G401 (cell line): ENCODE data around the gene FDX1. TPM values are rescaled to one million over a fixed set of nuclear protein-coding genes. Genes with fewer than 3 reads are reported as not detected.

Source experiments
- DNase-seq: peaks from one replicate; pipeline ENCODE4 v3.0.0-alpha.2; 2015; ENCODE audit warnings: low spot score
- in situ Hi-C: cut with HindIII; loops from 2 replicates; pipeline ENCODE4 v1.10.0; 2016; ENCODE audit warnings: low sequenced_read_pairs, mixed read lengths
- total RNA-seq: library from RNA; depleted of rRNA; stranded (reverse); fragments of >200 nt; shearing (Covaris generic); gene quantifications from 2 replicates; pipeline ENCODE4 v1.2.3, GENCODE V29; 2014

FDX1 gene
- total RNA-seq, 1 experiment from 2014 or later: 19.8 TPM

- DNase-seq: peak; percentile 48
- in situ Hi-C loops: no loop called here
Measured at GRCh38 chr11:110430267-110431050, 711 bp downstream of the FDX1 start.

GRCh38 chr11:110431051-110431672 lies 1.4 kb downstream of the FDX1 start:
- no peak for DNase-seq
- in situ Hi-C loops: no loop called here

- DNase-seq: no peak
- in situ Hi-C loops: no loop called here
Measured at GRCh38 chr11:110431674-110432073, 1.9 kb downstream of the FDX1 start.

- peak; percentile 42 for DNase-seq
- in situ Hi-C loops: no loop called here
Measured at GRCh38 chr11:110432713-110433392, 3.1 kb downstream of the FDX1 start.

GRCh38 chr11:110433393-110434333 lies 3.9 kb downstream of the FDX1 start:
- DNase-seq: peak; percentile 46
- in situ Hi-C loops: no loop called here

- in situ Hi-C loops: no loop called here
- DNase-seq: no peak
Measured at GRCh38 chr11:110434952-110435779, 5.4 kb downstream of the FDX1 start.

GRCh38 chr11:110435780-110436717 lies 6.3 kb downstream of the FDX1 start:
- in situ Hi-C loops: no loop called here

GRCh38 chr11:110438017-110438416 lies 8.3 kb downstream of the FDX1 start:
- DNase-seq: no peak
- in situ Hi-C loops: no loop called here

More at GRCh38 chr11:110435780-110436717, 6.3 kb downstream of the FDX1 start:
- DNase-seq: no peak

GRCh38 chr11:110445437-110445836 lies 15.7 kb downstream of the FDX1 start:
- DNase-seq: no peak
- in situ Hi-C loops: no loop called here

- in situ Hi-C loops: no loop called here
- DNase-seq: no peak
Measured at GRCh38 chr11:110446061-110446460, 16.3 kb downstream of the FDX1 start.

- in situ Hi-C loops: no loop called here
- no peak for DNase-seq
Measured at GRCh38 chr11:110446594-110446993, 16.8 kb downstream of the FDX1 start.

- DNase-seq: no peak
- in situ Hi-C loops: no loop called here
Measured at GRCh38 chr11:110447343-110447742, 17.6 kb downstream of the FDX1 start.

GRCh38 chr11:110447897-110448745 lies 18.4 kb downstream of the FDX1 start:
- peak; percentile 61 for DNase-seq
- in situ Hi-C loops: no loop called here

GRCh38 chr11:110450246-110450645 lies 20.5 kb downstream of the FDX1 start:
- in situ Hi-C loops: no loop called here

GRCh38 chr11:110452720-110453119 lies 23.0 kb downstream of the FDX1 start:
- in situ Hi-C loops: no loop called here
- DNase-seq: no peak

More at GRCh38 chr11:110450246-110450645, 20.5 kb downstream of the FDX1 start:
- no peak for DNase-seq

GRCh38 chr11:110453684-110454354 lies 24.1 kb downstream of the FDX1 start:
- no peak for DNase-seq
- in situ Hi-C loops: no loop called here
